Skeletal muscle satellite cell (primary cell): ENCODE data around the gene DDX17.

ENCODE experiments used
- H3K27me3 ChIP-seq: 2 replicates; pipeline ENCODE4 v1.7.0; 2013; ENCODE audit warnings: low read length; ENCODE audit not compliant: control insufficient read depth, insufficient read depth
- H3K36me3 ChIP-seq: 2 replicates; pipeline ENCODE4 v1.7.0; 2013; ENCODE audit warnings: mild to moderate bottlenecking, control low read depth, low read length; ENCODE audit not compliant: insufficient read depth
- H3K4me1 ChIP-seq: 2 replicates; pipeline ENCODE4 v1.7.0; 2013; ENCODE audit warnings: low read length; ENCODE audit not compliant: control insufficient read depth, insufficient read depth
- H3K4me2 ChIP-seq: 2 replicates; pipeline ENCODE4 v1.7.0; 2013; ENCODE audit warnings: mild to moderate bottlenecking, low read length
- H3K4me3 ChIP-seq: 2 replicates; pipeline ENCODE4 v1.7.0; 2013; ENCODE audit warnings: low read length
- H3K9ac ChIP-seq: 2 replicates; pipeline ENCODE4 v1.7.0; 2013; ENCODE audit warnings: mild to moderate bottlenecking, low read depth, low read length, moderate library complexity
- H3K9me3 ChIP-seq: replicated peaks from 2 replicates; pipeline ENCODE4 v1.7.0; 2013; ENCODE audit warnings: mild to moderate bottlenecking, control low read depth, low read length

The DDX17 gene

GRCh38 chr22:38451864-38452263, 54.2 kb downstream of the DDX17 start:
- Histone ChIP-seq H3K9ac (no peak overlapping the region), H3K4me3 (no peak overlapping the region), H3K4me2 (no peak overlapping the region), H3K9me3 (no peaks in the 10 kb centered on the region), H3K36me3 (no peaks in the 10 kb centered on the region), H3K27me3 (peaks cover 75% of the 10 kb centered on the region), H3K4me1 (no peaks in the 10 kb centered on the region)

- Histone ChIP-seq H3K9ac (no peak overlapping the region), H3K27me3 (peaks cover 72% of the 10 kb centered on the region), H3K36me3 (no peaks in the 10 kb centered on the region), H3K4me1 (no peaks in the 10 kb centered on the region), H3K9me3 (no peaks in the 10 kb centered on the region), H3K4me2 (no peak overlapping the region), H3K4me3 (no peak overlapping the region)
Measured at GRCh38 chr22:38451404-38451803, 54.7 kb downstream of the DDX17 start.

DNA sequence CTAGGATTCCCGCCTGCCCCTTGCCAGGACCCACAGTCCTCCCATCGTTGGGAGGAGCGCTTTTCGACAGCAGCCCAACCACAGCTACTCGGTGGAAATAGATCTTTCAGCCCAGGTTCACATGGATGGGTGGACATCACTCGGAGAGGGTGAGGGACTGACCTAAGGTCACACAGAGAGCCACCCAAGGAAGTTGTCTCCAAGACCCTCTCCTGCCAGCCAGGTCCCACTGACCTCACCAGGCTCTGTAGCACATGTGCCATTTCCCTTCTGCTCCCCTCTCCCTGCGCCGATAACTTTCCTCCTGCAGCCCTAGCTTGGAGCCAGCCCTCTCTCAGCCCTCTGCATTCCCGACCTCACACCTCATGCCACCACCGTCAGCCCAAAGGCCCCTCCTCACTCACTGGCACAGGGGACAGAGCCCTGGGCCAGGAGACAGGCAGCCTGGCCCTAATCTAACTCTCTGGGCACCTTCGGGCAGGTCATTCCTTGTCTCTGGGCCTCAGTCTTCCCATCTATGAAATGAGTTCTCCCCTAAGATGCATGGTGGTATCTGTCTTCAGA, 55.8 kb downstream of the DDX17 start:
- Histone ChIP-seq H3K4me2 (no peak overlapping the region), H3K9me3 (no peaks in the 10 kb centered on the region), H3K4me3 (no peak overlapping the region), H3K9ac (no peak overlapping the region), H3K36me3 (no peaks in the 10 kb centered on the region), H3K4me1 (no peaks in the 10 kb centered on the region), H3K27me3 (peaks cover 75% of the 10 kb centered on the region)

DNA sequence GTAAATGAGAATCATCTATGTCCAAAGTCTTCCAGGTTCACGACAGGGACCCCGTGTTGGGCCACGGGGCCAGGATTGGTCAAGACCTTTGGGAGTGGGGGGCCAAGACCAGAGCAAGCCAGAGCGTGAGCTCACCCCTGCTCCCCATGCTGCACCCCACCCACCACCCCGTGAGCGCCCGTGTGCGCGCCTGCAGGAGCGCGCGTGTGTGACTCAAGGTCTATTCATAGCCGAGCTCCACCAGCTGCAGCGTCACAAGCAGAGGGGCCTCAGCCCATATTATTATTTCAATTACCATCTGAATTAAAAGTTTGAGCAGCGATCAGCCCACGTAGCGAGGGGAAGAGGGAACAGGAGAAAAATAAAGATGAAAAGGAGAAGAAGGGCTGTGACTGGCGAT, 56.3 kb downstream of the DDX17 start:
- H3K4me3 ChIP-seq: no peak overlapping the region
- no peaks in the 10 kb centered on the region for H3K9me3 ChIP-seq
- no peak overlapping the region for H3K4me2 ChIP-seq
- peaks cover 77% of the 10 kb centered on the region for H3K27me3 ChIP-seq
- no peak overlapping the region for H3K9ac ChIP-seq
- H3K36me3 ChIP-seq: no peaks in the 10 kb centered on the region
- H3K4me1 ChIP-seq: no peaks in the 10 kb centered on the region

GRCh38 chr22:38448945-38449745, 57.0 kb downstream of the DDX17 start:
- no peak overlapping the region for H3K4me3 ChIP-seq
- peaks cover 77% of the 10 kb centered on the region for H3K27me3 ChIP-seq
- no peak overlapping the region for H3K4me2 ChIP-seq
- H3K4me1 ChIP-seq: no peaks in the 10 kb centered on the region
- H3K9me3 ChIP-seq: no peaks in the 10 kb centered on the region
- no peak overlapping the region for H3K9ac ChIP-seq
- no peaks in the 10 kb centered on the region for H3K36me3 ChIP-seq

DNA sequence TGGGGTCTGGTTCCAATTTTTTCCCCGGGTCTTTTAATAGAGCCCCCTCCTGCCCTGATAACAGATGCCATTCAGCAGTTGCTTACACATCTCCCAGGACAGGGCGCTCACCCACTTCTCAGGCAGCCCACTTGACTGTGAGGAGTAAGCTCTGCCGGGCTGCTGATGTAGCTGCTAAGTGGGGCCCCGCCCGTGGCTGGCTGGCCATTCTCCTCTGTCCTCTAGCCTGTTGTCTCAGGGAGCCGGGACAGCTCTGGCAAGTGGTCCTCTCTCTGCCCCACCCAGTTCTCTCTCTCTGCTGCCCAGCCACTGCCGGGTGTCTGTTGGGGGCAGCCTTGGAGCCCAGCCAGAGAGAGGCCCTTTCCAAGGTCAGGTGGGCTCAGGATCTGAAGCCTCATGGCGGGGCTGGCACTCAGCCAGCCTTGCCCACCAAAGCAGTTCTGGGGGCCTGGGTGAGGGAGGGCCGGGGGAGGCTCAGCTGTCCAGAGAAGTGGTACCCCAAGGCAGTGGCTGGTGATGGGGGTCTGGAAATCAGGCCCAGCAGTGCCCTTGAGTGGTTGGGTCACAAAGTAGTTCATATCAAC, 60.0 kb downstream of the DDX17 start:
- H3K27me3 ChIP-seq: peaks cover 74% of the 10 kb centered on the region

DNA sequence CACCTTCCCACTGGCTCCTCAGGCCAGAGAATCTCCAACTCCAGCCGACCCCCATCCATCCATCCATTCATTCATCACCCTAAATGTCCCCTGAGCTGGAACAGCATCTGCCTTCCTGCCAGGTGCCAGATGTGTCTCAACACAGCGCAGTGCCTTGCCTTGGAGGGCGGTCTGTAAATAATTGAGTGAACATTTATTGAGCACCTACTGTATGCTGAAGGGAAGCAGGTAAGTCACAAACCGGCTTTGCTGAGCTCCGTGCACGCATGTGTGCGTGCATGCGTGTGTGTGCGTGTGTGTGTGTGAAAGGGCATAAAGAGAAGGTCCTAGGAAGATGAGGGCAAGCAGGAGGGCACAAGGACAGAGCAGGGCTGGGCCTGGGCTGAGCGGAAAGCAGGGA, 61.3 kb downstream of the DDX17 start:
- Histone ChIP-seq H3K9ac (no peak overlapping the region), H3K4me1 (no peaks in the 10 kb centered on the region), H3K4me2 (no peak overlapping the region), H3K36me3 (no peaks in the 10 kb centered on the region), H3K27me3 (peaks cover 72% of the 10 kb centered on the region), H3K9me3 (no peaks in the 10 kb centered on the region), H3K4me3 (no peak overlapping the region)

More for the DNA sequence above, 60.0 kb downstream of the DDX17 start:
- Histone ChIP-seq H3K4me1 (no peaks in the 10 kb centered on the region), H3K4me2 (no peak overlapping the region), H3K36me3 (no peaks in the 10 kb centered on the region), H3K4me3 (no peak overlapping the region), H3K9me3 (no peaks in the 10 kb centered on the region), H3K9ac (no peak overlapping the region)

DNA sequence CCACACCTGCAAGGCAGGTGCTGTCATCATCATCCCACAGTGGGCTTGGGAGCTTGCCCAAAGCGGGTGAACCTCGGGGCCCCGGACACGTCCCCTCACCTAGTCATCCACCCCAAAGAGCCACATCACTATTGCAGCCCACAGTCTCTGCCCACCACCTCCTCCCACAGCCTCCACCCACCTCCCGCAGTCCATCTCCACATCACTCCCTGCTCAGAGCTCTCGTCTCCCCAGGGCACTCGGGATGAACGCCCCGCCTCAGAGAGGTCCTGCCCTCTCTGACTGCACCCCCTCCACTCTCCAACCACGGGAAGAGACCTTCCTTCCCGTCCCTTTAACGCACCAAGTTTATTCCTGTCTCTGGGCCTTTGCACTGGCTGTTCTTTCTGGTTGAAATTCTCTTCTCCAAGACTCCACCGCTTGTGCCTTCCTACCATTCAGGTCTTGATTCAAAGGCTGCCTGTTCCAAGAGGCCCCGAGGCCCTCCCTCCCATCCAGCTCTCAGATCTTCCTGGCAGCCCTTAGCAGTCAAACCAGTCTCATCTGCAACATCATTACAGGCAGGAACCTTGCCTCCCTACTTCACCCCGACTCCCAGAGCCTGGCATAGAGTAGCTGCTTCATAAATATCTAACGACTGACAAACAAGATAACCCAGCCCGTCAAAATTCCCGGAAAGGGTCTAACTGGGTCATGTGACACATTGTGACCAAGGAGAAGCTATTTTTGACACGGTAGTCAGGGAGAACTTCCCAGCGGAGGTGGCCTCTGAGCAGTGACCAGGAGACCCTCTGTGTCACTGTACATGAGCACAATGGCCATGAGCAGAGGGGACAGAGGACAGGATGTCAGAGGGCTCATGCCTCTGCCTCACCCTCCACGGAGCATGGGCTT, 62.2 kb downstream of the DDX17 start:
- Histone ChIP-seq H3K27me3 (peaks cover 63% of the 10 kb centered on the region), H3K4me3 (no peak overlapping the region), H3K9me3 (no peaks in the 10 kb centered on the region), H3K4me2 (no peak overlapping the region), H3K9ac (no peak overlapping the region), H3K36me3 (no peaks in the 10 kb centered on the region), H3K4me1 (no peaks in the 10 kb centered on the region)

- H3K36me3 ChIP-seq: no peaks in the 10 kb centered on the region
- H3K27me3 ChIP-seq: peaks cover 58% of the 10 kb centered on the region
Measured at GRCh38 chr22:38442967-38443627, 63.0 kb downstream of the DDX17 start.

DNA sequence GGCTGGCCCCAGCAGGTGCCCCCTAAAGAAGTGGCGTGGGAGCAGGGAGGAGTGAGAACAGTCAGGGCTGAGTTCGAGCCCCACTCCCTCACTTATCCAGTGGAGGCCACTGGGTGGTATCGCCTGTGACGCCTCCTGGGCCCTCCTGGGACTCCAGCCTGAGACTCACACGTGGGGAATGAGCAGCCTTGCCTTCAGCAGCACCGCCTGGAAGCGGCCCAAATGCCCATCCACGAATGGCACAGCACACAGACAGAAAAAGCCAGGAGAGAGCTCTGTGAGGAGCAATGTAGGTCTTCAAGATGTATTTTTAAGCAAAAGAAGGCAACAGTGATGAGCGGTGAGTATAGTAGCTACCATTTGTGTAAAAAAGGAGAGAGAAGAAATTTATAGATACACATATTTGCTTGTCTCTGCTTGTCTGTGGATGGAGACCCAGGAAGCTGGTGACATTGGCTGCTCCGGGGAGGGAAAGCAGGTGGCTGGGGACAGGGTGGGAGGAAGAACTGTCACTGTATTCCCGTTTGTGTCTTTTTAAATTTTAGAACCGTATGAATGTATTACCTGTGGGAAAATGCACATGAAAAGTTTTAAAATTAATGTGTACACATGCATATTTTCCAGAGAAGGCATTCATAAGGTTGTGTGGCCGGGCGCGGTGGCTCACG, 64.4 kb downstream of the DDX17 start:
- Histone ChIP-seq H3K4me2 (no peak overlapping the region), H3K9me3 (no peaks in the 10 kb centered on the region), H3K9ac (no peak overlapping the region), H3K4me3 (no peak overlapping the region), H3K4me1 (no peaks in the 10 kb centered on the region), H3K27me3 (peaks cover 65% of the 10 kb centered on the region), H3K36me3 (no peaks in the 10 kb centered on the region)

More at GRCh38 chr22:38442967-38443627, 63.0 kb downstream of the DDX17 start:
- H3K4me2 ChIP-seq: no peak overlapping the region
- no peaks in the 10 kb centered on the region for H3K9me3 ChIP-seq
- no peak overlapping the region for H3K9ac ChIP-seq
- H3K4me3 ChIP-seq: no peak overlapping the region
- no peaks in the 10 kb centered on the region for H3K4me1 ChIP-seq
